ENCODE results near the gene CPEB3. TPM values are rescaled to one million over a fixed set of nuclear protein-coding genes. Genes with fewer than 3 reads are reported as not detected.

The CPEB3 gene
- total and polyA plus RNA-seq, 9 of the 15 experiments (the other 6 are each of a cell fraction or from before 2014, with no cell fraction given) = 0.15 to 1.2 (median 0.51) TPM

- no peak for TF ChIP-seq ZNF449 (CRISPR knock-in tag; IDR thresholded peaks at IDR 0.05)
- no peak for TF ChIP-seq ZFP91 (CRISPR knock-in tag; IDR thresholded peaks at IDR 0.05)
- no peak for TF ChIP-seq NR2C1 (IDR thresholded peaks at IDR 0.05)
- TF ChIP-seq NR2C1 (tag; IDR thresholded peaks at IDR 0.05) = no peak
- no peak for TF ChIP-seq SMARCB1 (IDR thresholded peaks at IDR 0.05; ENCODE audit: insufficient read length, low read depth)
- no peak for TF ChIP-seq AFF1 (IDR thresholded peaks at IDR 0.05; ENCODE audit: low read depth in 1 of 2, partially characterized antibody in 2 of 2)
- TF ChIP-seq CSDE1 (IDR thresholded peaks at IDR 0.05) = no peak
These were observed 224.5 kb downstream of the CPEB3 start (continued) for GRCh38 chr10:92066386-92066785.

All from K562 (cell line).